HepG2 (cell line): Measurements from ENCODE around the gene FRMD6. TPM values are rescaled to one million over a fixed set of nuclear protein-coding genes. Genes with fewer than 3 reads are reported as not detected.

ENCODE experiments used
- ATAC-seq: fragments of 200-7000 bp; cut with Tn5 transposase; 3 replicates; pipeline ENCODE4 v1.9.1; 2020; ENCODE audit warnings: mild to moderate bottlenecking, moderate library complexity
- BruUV-seq: library from RNA; stranded (reverse); fragments of 400-500 nt; replicated peaks from 2 replicates; lab custom pipeline; 2021; lab: Mats Ljungman, UMichigan
- CTCF ChIA-PET: fragments of 300-600 bp; formaldehyde crosslinking; extraction: SDS; loops from one replicate; lab custom pipeline; 2021; ENCODE audit warnings: low total read pairs, inconsistent platforms, low intra/inter-chr PET ratio; lab: Yijun Ruan, JAX
- POLR2A ChIA-PET: fragments of 350-600 bp; sonication (Branson Sonifier 250); formaldehyde crosslinking; loops from one replicate; lab custom pipeline; 2020; ENCODE audit warnings: antibody characterized with exemption, inconsistent platforms; lab: Yijun Ruan, JAX
- DNase-seq: peaks from one replicate; pipeline ENCODE4 v3.0.0-alpha.2; 2015; ENCODE audit warnings: low spot score
- FAIRE-seq: peaks from 3 replicates; lab custom pipeline; 2011; peaks lifted over from hg19 to GRCh38; lab: Jason Lieb, UNC
- H2AFZ ChIP-seq: one replicate; pipeline ENCODE4 v1.6.1; 2011; ENCODE audit warnings: low read length, inconsistent platforms
- H3K27ac ChIP-seq: fragments of 300-600 bp; 3 replicates; pipeline ENCODE4 v1.8.0; 2011; ENCODE audit warnings: mixed run types, mild to moderate bottlenecking, mixed read lengths, low read length, inconsistent platforms; ENCODE audit not compliant: insufficient read depth; ENCODE audit errors: extremely low read length
- H3K27me3 ChIP-seq, 2 experiments: fragments of 200-600 bp in 1 of 2; 2 replicates in 1 of 2; 3 replicates in 1 of 2; pipeline versions ENCODE4 v1.6.0 to v1.8.0; 2011; ENCODE audit warnings: low read length in 2 of 2, mild to moderate bottlenecking in 2 of 2, moderate library complexity in 2 of 2, inconsistent platforms in 1 of 2; ENCODE audit not compliant: insufficient read depth in 2 of 2, control insufficient read depth in 1 of 2
- H3K36me3 ChIP-seq, 2 experiments: fragments of 200-600 bp in 1 of 2; replicated peaks in 1 of 2; 2 replicates in 1 of 2; 3 replicates in 1 of 2; pipeline versions ENCODE4 v1.5.1 to v1.8.0; 2011; ENCODE audit warnings: low read length in 2 of 2, inconsistent platforms in 1 of 2; ENCODE audit not compliant: insufficient read depth in 2 of 2, control insufficient read depth in 1 of 2
- H3K4me1 ChIP-seq: 2 replicates; pipeline ENCODE4 v1.5.1; 2012; ENCODE audit warnings: low read length, inconsistent platforms; ENCODE audit not compliant: insufficient read depth
- H3K4me2 ChIP-seq: 2 replicates; pipeline ENCODE4 v1.6.0; 2011; ENCODE audit warnings: low read depth, low read length, inconsistent platforms
- H3K4me3 ChIP-seq, 3 experiments: fragments of 200-600 bp in 1 of 3; sonication (generic), shearing (Covaris generic) in 1 of 3; replicated peaks in 1 of 3; 2 replicates each; pipeline ENCODE4 v1.5.1; 2011 to 2016; ENCODE audit warnings: low read length in 3 of 3, inconsistent platforms in 2 of 3, low read depth in 2 of 3, mild to moderate bottlenecking in 2 of 3, control low read depth in 1 of 3, mixed read lengths in 1 of 3; ENCODE audit not compliant: insufficient read depth in 1 of 3
- H3K79me2 ChIP-seq: one replicate; pipeline ENCODE4 v1.6.1; 2011; ENCODE audit warnings: low read length, inconsistent platforms; ENCODE audit not compliant: insufficient read depth
- H3K9ac ChIP-seq: 2 replicates; pipeline ENCODE4 v1.6.0; 2011; ENCODE audit warnings: mild to moderate bottlenecking, low read depth, low read length, inconsistent platforms; ENCODE audit not compliant: insufficient read depth
- H3K9me3 ChIP-seq: 2 replicates; pipeline ENCODE4 v1.5.1; 2012; ENCODE audit warnings: mild to moderate bottlenecking, low read length
- H4K20me1 ChIP-seq: 2 replicates; pipeline ENCODE4 v1.6.0; 2011; ENCODE audit warnings: inconsistent platforms, mild to moderate bottlenecking, low read length, moderate library complexity; ENCODE audit not compliant: insufficient read depth
- ASH2L ChIP-seq: fragments of 300-600, 200-600 bp; sonication (generic); IDR thresholded peaks from 2 replicates; pipeline ENCODE4 v1.7.0; 2017; ENCODE audit warnings: low read depth, mild to moderate bottlenecking, moderate library complexity, mixed read lengths, low read length; ENCODE audit not compliant: insufficient read length
- CREB1 ChIP-seq, 2 experiments: fragments of 450-650 bp in 1 of 2; IDR thresholded peaks; 2 replicates each; pipeline ENCODE4 v1.6.1; 2016 to 2017; ENCODE audit warnings: control low read depth in 1 of 2, mild to moderate bottlenecking in 1 of 2, missing compliant biosample characterization in 1 of 2, missing genetic modification characterization in 1 of 2
- FOSL2 ChIP-seq: sonication (generic); formaldehyde crosslinking; IDR thresholded peaks from 2 replicates; pipeline ENCODE4 v1.4.0; 2020; ENCODE audit warnings: missing genetic modification reagents
- IRF2 ChIP-seq: IDR thresholded peaks from 2 replicates; pipeline ENCODE4 v1.6.1; 2018; ENCODE audit warnings: missing genetic modification reagents, missing compliant biosample characterization
- MAFF ChIP-seq: IDR thresholded peaks from 2 replicates; pipeline ENCODE4 v1.6.1; 2011; ENCODE audit warnings: low read depth, low read length, improper control_type of control experiment
- MAFK ChIP-seq, 2 experiments: IDR thresholded peaks in 1 of 2; conservative IDR thresholded peaks in 1 of 2; 2 replicates each; pipeline ENCODE4 v1.6.1; 2011; ENCODE audit warnings: improper control_type of control experiment in 2 of 2, low read length in 2 of 2
- MTA3 ChIP-seq: sonication (generic); formaldehyde crosslinking; IDR thresholded peaks from 2 replicates; pipeline ENCODE4 v1.4.0; 2020; ENCODE audit warnings: missing genetic modification reagents
- TAF1 ChIP-seq: sonication (generic); formaldehyde crosslinking; IDR thresholded peaks from 2 replicates; pipeline ENCODE4 v1.4.0; 2020; ENCODE audit warnings: missing genetic modification reagents
- ZNF501 ChIP-seq: sonication (generic); formaldehyde crosslinking; IDR thresholded peaks from 2 replicates; pipeline ENCODE4 v1.5.1; 2020; ENCODE audit warnings: mild to moderate bottlenecking, moderate library complexity, missing genetic modification reagents
- ZNF761 ChIP-seq: sonication (generic); formaldehyde crosslinking; conservative IDR thresholded peaks from 2 replicates; pipeline ENCODE4 v1.4.0; 2020; ENCODE audit warnings: mild to moderate bottlenecking, missing genetic modification reagents
- ZSCAN20 ChIP-seq: sonication (generic); formaldehyde crosslinking; IDR thresholded peaks from 2 replicates; pipeline ENCODE4 v1.4.0; 2020; ENCODE audit warnings: missing genetic modification reagents, mild to moderate bottlenecking, borderline replicate concordance
- WGBS: methylation state at CpG from one replicate; pipeline ENCODE4 v1.1.6; 2017; ENCODE audit warnings: low lambda C conversion rate; 5-methylcytosine and 5-hydroxymethylcytosine counted together
- in situ Hi-C: cut with HindIII; loops from 2 replicates; pipeline ENCODE4 v1.10.0; 2017; ENCODE audit warnings: low pct_unique_long_range_greater_than_20kb; ENCODE audit not compliant: extremely low pct_ligation_motif_present
- intact Hi-C: fragments of 100-400 bp; cut with micrococcal nuclease; formaldehyde crosslinking; loops from one replicate; pipeline ENCODE4 v1.10.0; 2022; ENCODE audit not compliant: unreplicated experiment
- polyA plus RNA-seq, 8 experiments: library from polyadenylated mRNA; depleted of rRNA in 3 of 8; stranded (reverse) in 7 of 8; unstranded in 1 of 8; fragments of >200 nt; fragmentation: Illumina TruSeq in 4 of 8; extraction: Trizol in 4 of 8; gene quantifications; 2 replicates each; pipeline versions ENCODE4 v1.2.1 to v1.2.3, GENCODE V29; 2011 to 2016; ENCODE audit warnings: low read depth in 4 of 8, missing spikeins in 1 of 8, mixed read lengths in 1 of 8; ENCODE audit not compliant: insufficient read depth in 1 of 8
- total RNA-seq, 5 experiments: library from RNA; depleted of rRNA; stranded (reverse); fragments of >200 nt; fragmentation: Illumina TruSeq; extraction: Trizol; gene quantifications; 2 replicates each; pipeline ENCODE4 v1.2.3, GENCODE V29; 2016; ENCODE audit warnings: low read depth in 1 of 5
- TF ChIP-seq, protein P1 (sequence below): sonication (generic); formaldehyde crosslinking; conservative IDR thresholded peaks from 2 replicates; pipeline ENCODE4 v1.4.0; 2020; ENCODE audit warnings: missing genetic modification reagents
- TF ChIP-seq, protein P2 (sequence below): sonication (generic); formaldehyde crosslinking; IDR thresholded peaks from one replicate; pipeline ENCODE4 v1.5.1; 2020; ENCODE audit warnings: mild to moderate bottlenecking, missing genetic modification reagents; ENCODE audit errors: not compliant biosample characterization
- TF ChIP-seq, protein P3 (sequence below): sonication (generic); formaldehyde crosslinking; IDR thresholded peaks from 2 replicates; pipeline ENCODE4 v1.4.0; 2020; ENCODE audit warnings: low read depth, mild to moderate bottlenecking, missing genetic modification reagents

Gene FRMD6
- total and polyA plus RNA-seq, 2 of the 13 experiments (the other 11 are each of a cell fraction or from before 2014, with no cell fraction given): 2.4 to 5.4 TPM

DNA sequence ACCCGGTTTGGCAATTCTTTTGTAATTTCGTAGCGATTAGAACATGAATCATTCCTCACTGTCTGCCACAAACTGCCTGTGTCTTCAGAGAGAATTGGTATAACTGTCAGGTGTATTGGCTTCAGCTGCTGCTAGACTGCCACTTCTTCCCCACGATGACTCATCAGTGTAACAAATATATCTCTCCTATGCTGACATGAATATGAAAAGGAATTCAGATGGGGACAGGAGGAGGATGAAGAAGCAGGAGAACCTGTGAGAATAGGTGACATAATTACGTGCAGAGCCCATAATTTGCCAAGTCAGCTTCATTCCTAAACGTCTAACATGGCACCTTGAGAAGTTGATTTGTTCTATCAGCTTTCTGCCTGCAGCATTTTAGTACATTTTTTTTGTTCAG is 64.9 kb downstream of the FRMD6 start:
- Histone ChIP-seq H3K27me3 (no peaks in the 10 kb centered on the region), H2AFZ (no peak overlapping the region), H3K79me2 (no peaks in the 10 kb centered on the region), H3K4me1 (no peaks in the 10 kb centered on the region), H3K4me2 (no peak overlapping the region), H3K9me3 (no peaks in the 10 kb centered on the region), H3K9ac (no peak overlapping the region), H4K20me1 (no peaks in the 10 kb centered on the region), H3K27ac (no peak overlapping the region), H3K36me3 (peaks cover 2 to 6% of the 10 kb centered on the region in 2 experiments; a peak in 3 of 5 replicates), H3K4me3 (no peak overlapping the region)
- FAIRE-seq: no peak
- intact Hi-C loops (no loop called here), in situ Hi-C loops (no loop called here)
- no peak for DNase-seq
- no peak for ATAC-seq
- 71% methylated on average over 6 of the region's 6 CpGs for WGBS
- ChIA-PET CTCF (no interaction called here), POLR2A (no interaction called here)
- BruUV-seq: no TSS peak
- 0 out of 2 replicates have a peak, but pooled peaks have one; percentile 9 for TF ChIP-seq CREB1 (IDR thresholded peaks at IDR 0.05)
- no peak for TF ChIP-seq CREB1 (CRISPR knock-in tag; IDR thresholded peaks at IDR 0.05)
- TF ChIP-seq TAF1 (CRISPR knock-in tag): no peak
- TF ChIP-seq ZSCAN20 (CRISPR knock-in tag): no peak
- TF ChIP-seq FOSL2: 0 out of 2 replicates have a peak, but pooled peaks have one; percentile 8
- no peak for TF ChIP-seq ZNF501 (CRISPR knock-in tag)
- TF ChIP-seq ASH2L: no peak
- peak; percentile 67 to 80 for TF ChIP-seq MAFK (conservative IDR thresholded peaks at IDR 0.05 in 1 of 2, IDR thresholded peaks at IDR 0.05 in 1 of 2; ENCODE audit: low read length in 2 of 2)
- no peak for TF ChIP-seq MTA3 (CRISPR knock-in tag)
- TF ChIP-seq ZNF761 (CRISPR knock-in tag): no peak
- TF ChIP-seq IRF2: no peak
- TF ChIP-seq, protein P1, sequence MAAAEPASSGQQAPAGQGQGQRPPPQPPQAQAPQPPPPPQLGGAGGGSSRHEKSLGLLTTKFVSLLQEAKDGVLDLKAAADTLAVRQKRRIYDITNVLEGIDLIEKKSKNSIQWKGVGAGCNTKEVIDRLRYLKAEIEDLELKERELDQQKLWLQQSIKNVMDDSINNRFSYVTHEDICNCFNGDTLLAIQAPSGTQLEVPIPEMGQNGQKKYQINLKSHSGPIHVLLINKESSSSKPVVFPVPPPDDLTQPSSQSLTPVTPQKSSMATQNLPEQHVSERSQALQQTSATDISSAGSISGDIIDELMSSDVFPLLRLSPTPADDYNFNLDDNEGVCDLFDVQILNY (CRISPR knock-in tag): no peak
- peak; percentile 64 for TF ChIP-seq MAFF
- TF ChIP-seq, protein P2, sequence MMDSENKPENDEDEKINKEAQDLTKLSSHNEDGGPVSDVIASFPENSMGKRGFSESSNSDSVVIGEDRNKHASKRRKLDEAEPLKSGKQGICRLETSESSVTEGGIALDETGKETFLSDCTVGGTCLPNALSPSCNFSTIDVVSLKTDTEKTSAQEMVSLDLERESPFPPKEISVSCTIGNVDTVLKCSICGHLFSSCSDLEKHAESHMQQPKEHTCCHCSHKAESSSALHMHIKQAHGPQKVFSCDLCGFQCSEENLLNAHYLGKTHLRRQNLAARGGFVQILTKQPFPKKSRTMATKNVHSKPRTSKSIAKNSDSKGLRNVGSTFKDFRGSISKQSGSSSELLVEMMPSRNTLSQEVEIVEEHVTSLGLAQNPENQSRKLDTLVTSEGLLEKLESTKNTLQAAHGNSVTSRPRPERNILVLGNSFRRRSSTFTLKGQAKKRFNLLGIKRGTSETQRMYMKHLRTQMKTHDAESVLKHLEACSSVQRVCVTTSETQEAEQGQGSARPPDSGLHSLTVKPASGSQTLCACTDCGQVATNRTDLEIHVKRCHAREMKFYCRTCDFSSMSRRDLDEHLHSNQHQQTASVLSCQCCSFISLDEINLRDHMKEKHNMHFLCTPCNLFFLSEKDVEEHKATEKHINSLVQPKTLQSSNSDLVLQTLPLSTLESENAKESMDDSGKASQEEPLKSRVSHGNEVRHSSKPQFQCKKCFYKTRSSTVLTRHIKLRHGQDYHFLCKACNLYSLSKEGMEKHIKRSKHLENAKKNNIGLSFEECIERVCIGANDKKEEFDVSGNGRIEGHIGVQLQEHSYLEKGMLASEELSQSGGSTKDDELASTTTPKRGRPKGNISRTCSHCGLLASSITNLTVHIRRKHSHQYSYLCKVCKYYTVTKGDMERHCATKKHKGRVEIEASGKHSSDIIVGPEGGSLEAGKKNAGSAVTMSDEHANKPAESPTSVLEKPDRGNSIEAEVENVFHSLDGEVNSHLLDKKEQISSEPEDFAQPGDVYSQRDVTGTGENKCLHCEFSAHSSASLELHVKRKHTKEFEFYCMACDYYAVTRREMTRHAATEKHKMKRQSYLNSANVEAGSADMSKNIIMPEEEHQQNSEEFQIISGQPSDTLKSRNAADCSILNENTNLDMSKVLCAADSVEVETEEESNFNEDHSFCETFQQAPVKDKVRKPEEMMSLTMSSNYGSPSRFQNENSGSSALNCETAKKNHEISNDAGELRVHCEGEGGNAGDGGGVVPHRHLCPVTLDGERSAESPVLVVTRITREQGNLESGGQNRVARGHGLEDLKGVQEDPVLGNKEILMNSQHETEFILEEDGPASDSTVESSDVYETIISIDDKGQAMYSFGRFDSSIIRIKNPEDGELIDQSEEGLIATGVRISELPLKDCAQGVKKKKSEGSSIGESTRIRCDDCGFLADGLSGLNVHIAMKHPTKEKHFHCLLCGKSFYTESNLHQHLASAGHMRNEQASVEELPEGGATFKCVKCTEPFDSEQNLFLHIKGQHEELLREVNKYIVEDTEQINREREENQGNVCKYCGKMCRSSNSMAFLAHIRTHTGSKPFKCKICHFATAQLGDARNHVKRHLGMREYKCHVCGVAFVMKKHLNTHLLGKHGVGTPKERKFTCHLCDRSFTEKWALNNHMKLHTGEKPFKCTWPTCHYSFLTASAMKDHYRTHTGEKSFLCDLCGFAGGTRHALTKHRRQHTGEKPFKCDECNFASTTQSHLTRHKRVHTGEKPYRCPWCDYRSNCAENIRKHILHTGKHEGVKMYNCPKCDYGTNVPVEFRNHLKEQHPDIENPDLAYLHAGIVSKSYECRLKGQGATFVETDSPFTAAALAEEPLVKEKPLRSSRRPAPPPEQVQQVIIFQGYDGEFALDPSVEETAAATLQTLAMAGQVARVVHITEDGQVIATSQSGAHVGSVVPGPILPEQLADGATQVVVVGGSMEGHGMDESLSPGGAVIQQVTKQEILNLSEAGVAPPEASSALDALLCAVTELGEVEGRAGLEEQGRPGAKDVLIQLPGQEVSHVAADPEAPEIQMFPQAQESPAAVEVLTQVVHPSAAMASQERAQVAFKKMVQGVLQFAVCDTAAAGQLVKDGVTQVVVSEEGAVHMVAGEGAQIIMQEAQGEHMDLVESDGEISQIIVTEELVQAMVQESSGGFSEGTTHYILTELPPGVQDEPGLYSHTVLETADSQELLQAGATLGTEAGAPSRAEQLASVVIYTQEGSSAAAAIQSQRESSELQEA: no peak
- TF ChIP-seq, protein P3, sequence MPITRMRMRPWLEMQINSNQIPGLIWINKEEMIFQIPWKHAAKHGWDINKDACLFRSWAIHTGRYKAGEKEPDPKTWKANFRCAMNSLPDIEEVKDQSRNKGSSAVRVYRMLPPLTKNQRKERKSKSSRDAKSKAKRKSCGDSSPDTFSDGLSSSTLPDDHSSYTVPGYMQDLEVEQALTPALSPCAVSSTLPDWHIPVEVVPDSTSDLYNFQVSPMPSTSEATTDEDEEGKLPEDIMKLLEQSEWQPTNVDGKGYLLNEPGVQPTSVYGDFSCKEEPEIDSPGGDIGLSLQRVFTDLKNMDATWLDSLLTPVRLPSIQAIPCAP (CRISPR knock-in tag): no peak
